ENCODE data around the gene CTTN.
"Not testable (repeated sequence)": the region's sequence is repeated elsewhere in the genome, so short reads cannot be mapped to it uniquely, and the experiment has no call there.

Gene CTTN

GRCh38 chr11:70445605-70446004 is 47.3 kb downstream of the CTTN start:
- H3K4me3 ChIP-seq (ENCODE audit: low read depth, low read length), result no peak overlapping the region

DNA sequence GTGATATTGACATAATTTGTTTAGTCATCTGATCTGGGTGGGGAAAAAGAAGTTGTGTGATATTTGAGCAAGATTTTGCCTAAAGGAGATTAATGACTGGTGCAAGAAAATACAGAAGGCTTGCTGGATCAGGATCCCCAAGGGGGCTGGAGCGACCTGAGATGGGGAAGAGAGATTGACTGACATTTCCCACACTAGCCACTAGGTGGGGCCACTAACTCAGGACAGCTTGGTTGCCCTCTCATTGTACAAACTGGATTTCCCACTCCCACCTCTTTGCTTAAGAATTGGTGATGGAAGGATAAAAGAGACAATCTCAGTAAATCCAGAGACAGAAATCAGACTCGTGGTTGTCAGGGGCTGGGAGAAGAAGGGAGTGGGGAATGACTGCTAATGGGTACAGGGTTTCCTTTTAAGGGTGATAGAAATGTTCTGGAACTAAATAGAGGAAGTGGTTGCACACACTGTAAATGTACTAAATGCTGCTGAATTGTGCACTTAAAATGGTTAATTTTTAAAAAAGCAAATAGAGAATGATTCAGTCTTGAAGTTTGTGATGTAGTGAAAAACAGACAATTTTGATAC is 50.7 kb downstream of the CTTN start:
- no peak overlapping the region for H3K4me3 ChIP-seq (ENCODE audit: low read depth, low read length)

DNA sequence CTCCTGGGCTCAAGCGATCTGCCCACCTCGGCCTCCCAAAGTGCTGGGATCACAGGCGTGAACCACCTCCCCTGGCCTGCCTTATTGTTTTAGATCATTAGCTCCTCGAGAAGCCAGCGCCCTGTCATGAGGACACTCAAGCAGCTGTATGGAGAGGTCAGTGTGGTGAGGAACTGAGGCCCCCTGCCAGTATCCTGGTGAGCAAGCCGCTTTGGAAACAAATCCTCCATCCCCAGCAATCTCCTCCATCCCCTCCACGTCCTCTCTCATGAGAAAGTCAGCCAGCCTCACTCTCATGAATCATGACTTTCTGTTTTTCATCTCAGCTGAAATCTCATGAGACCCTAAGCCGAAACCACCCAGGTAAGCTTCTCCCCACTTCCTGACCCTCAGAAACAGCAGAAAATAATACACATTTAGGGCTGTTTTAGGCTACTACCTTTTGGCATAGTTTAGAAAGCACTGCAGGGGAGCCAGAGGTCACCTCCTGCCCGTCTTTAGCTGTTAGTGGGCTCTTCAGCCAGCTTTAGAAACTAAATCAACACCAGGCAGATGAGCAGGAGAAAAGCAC is 56.0 kb downstream of the CTTN start:
- H3K4me3 ChIP-seq (ENCODE audit: low read depth, low read length), result no peak overlapping the region

DNA sequence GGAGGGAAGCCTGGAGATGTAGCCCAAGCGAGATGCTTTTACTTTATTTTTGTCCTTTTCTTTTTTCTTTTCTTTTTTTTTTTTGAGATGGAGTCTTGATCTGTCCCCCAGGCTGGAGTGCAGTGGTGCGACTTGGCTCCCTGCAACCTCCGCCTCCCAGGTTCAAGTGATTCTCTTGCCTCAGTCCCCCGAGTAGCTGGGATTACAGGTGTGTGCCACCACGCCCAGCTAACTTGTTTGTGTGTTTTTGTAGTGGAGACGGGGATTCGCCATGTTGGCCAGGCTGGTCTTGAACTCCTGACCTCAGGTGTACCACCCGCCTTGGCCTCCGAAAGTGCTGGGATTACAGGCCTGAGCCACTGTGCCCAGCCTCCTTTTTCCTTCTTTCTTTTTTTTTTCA is 56.5 kb downstream of the CTTN start:
- H3K4me3 ChIP-seq (ENCODE audit: low read depth, low read length), result not testable (repeated sequence)

GRCh38 chr11:70455354-70455753 is 57.0 kb downstream of the CTTN start:
- H3K4me3 ChIP-seq (ENCODE audit: low read depth, low read length), result no peak overlapping the region

DNA sequence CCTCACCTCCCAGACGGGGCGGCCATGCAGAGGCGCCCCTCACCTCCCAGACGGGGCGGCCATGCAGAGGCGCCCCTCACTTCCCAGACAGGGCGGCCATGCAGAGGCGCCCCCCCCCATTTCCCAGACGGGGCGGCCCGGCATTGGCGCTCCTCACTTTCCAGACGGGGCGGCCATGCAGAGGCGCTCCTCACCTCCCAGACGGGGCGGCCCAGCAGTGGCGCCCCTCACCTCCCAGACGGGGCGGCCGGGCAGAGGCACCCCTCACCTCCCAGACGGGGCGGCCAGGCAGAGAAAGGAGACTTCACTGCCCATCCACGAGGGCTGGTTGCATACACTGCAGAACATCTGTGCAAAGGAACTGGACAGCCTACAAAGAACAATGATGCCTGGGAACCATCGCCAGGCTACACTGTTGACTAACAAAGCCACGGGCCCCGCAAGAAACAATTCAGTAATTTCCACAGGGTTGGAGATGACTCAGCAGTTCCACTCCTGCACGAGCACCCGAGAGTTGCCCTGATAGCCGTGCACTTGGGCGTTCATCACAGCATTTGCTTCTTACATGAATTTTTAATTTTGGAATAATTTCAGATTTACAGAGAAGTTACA is 58.7 kb downstream of the CTTN start:
- H3K4me3 ChIP-seq (ENCODE audit: low read depth, low read length), result no peak overlapping the region

DNA sequence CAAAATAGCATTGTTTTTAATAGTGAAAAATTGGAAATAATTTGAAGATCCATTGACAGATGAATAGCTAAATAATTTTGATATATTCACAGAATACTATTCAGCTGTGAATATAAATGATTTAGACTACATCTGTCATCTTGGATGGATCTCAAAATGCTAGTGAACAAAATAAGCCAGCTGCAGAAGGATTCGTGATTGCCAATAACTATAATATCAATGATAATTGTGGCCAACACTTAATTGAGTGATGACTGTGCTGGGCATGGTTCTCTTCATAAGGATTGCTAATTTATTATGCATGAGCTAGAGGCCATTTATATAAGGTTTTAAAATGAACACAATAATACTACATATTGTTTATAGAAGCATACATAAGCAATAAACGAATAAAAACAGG is 60.4 kb downstream of the CTTN start:
- no peak overlapping the region for H3K4me3 ChIP-seq (ENCODE audit: low read depth, low read length)

DNA sequence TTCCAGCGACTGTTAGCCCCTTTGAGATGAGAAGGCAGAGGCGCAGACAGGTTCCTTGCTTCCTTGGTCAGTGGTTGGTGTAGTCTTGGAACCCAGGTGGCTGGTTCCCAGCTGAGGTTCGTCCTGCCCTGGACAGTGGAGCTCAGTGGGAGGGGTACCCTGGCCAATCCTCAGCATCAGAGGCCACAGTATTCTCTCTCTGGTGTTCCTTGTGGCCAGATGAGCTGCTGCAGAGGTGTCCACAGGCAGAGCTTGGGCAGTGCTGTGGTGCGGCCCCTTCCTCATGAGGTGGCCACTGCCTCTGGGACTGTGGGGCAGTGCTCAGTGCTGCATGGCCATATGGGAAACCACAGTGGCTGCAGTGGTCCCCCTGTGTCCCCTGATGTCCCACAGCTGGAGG is 61.8 kb downstream of the CTTN start:
- H3K4me3 ChIP-seq (ENCODE audit: low read depth, low read length), result no peak overlapping the region

- H3K4me3 ChIP-seq (ENCODE audit: low read depth, low read length), result no peak overlapping the region
These were observed 62.6 kb downstream of the CTTN start for GRCh38 chr11:70460964-70461363.

DNA sequence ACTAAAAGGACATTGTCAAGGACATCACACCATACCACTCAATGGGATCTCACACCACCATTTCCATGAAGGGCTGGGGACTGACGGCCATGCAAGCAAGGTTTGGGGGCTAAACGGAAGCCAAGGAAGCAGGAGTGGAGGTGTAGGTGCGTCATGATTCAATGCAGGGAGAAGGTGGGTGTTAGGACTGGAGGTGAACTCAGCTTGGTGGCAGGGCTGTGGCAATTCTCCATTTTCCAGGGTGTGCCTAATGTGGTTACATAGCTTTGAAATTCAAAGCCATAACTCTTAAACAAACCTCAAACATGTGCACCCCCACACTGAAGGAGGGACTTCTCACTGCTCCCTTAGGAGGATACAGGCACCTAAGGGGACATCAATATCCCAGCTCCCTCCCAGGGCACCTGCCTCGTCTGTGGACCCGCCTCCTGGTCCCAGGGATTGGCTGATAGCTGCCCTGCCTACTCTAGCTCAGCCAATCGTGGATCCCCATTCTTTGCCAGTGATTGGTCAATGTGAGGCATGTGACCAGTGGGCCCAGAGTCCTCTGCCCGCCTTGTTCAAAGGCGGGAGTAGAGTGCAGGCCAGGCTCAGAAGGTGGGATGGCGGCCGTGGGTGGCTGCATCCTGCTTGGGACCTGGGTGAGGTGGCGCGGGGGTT is 64.6 kb downstream of the CTTN start:
- no peak overlapping the region for H3K4me3 ChIP-seq (ENCODE audit: low read depth, low read length)

DNA sequence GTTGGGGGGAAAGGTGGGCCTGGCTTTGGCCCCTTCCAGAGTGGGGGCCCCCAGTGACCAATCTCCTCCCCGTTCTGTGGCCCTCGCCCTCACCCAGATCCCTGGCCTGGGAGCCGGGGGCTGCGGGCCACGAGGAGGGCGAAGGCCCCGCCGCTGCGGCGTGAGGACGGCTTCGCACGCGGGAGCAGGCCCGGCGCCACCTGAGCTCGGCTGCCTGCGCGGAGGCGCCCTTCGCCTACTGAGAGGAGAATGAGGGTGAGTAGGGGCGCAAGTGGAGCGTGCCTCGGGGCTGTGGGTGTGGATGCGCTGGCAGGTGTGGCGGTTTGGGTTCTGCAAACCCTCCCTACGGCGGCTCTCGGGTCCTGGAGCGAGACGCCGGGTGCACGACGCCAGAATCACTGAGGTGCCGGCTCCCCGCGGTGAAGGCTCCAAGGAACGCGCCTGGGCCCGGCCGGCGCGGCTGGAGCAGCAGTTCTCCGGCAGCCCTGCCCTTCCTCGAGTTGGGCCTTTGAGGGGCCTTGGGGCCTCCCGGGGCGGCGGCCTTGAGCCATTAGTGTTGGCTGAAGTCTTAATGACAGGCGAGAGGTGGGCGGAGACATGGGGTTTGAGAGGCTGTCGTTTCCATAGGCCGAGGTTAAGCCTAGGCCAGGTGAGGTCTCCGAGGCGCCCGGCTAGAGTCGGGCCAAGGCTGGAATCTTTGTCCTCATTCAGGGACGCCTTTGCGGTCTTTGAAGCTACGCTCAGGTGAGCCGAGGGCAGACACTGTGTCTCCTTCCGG is 65.3 kb downstream of the CTTN start:
- no peak overlapping the region for H3K4me3 ChIP-seq (ENCODE audit: low read depth, low read length)

GRCh38 chr11:70464509-70465361 is 66.4 kb downstream of the CTTN start:
- H3K4me3 ChIP-seq (ENCODE audit: low read depth, low read length), result no peak overlapping the region

DNA sequence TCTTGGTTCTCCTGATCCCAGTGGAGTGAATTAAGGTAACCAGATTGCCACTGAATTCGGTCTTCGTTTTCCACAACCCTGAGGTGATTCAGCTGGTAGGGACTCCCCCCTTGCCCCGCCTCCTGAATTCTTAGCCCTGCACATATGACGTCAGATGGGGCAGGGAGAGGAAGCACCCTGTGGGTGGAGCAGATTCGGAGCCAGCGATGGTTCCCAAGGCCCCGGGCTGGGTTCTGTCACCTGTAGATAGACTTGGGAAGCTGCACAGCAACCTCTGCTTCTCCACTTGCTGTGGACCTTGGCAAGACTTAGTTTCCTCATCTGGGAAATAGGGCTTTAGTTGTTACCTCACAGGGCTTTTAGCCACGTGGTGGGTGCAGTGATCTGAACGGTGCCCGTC is 67.8 kb downstream of the CTTN start:
- no peak overlapping the region for H3K4me3 ChIP-seq (ENCODE audit: low read depth, low read length)

GRCh38 chr11:70466596-70466995 is 68.3 kb downstream of the CTTN start:
- H3K4me3 ChIP-seq (ENCODE audit: low read depth, low read length), result no peak overlapping the region

DNA sequence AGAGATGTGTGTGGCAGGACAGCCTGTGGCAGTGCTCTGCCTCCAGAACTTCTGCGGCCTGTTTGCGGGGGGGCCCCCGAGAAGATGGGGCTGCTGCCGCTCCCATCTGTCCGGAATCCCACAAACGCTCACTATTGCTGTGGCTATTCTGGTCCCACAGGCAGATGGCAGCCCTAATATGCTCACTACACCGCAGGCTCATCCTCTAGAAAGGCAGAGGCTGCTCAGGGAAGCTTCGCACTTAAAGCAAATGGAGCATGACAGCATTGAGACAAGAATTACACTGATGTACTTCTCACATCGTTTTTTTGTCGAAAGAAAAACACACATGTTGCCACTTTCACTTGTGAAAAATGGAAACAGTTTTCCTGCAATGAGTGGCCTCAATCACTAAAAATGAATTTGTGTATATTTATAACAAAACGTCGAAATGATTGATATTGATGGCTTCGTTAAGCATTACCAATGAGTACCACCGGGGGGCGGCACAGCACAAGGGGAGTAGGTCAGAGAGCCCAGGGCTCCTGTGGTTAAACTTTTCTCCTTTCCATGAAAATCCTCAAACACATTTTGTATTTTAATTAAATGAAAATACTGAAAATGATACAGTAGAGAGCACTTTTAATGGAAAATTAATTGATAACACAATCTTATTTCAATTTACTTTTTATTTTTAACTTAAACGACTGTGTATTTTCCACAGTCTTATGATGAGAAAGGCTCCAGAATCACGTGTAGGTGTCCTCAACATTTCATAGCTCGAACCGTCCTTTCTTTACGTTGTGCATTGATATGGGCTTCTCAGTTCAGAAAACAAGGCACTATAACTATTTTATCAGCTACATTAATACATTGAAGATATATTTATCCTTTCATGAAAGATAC is 69.1 kb downstream of the CTTN start:
- no peak overlapping the region for H3K4me3 ChIP-seq (ENCODE audit: low read depth, low read length)

DNA sequence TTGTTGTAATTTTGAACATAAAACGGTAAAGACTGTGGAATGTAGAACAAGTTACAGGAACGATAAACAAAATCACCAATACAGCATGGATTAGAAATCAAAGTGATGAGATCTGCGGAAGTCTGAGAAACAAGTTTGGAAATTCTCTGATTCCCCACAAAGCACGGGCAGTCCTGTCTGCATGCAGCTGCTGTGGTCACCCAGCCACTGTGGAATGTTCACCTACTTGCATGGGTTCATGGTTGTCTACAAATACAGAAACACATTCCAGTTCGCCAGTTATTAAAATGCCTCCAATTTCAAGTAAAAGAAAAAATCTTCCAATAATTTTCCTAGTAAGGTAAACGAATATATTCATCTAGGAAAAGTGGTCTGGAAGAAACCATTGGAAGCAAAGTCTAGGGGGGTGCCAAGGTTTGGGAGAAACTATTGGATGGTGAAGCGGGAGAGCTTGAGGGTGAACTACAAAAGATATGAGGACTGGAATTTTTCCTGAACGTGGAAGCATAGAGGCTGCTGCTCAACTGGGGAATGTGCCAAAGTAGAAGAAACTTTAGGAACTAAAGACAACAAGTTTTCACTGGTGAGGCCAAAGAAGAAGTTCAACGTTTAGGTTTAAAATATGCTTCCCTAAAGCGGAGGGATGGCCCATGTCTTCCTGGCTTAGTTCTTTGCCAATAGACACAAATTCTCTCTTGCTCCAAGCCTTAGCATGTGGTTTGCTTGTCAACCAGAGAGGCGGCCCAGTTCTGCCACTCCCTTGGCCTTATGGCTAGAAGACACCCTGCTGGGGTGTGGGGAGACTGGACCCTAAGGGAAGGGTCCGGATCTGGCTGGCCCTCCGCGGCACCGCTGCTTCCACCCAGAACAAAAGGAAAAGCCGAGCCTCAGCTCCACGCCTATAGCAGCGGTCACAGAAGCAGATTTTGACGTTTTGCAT is 70.2 kb downstream of the CTTN start:
- no peak overlapping the region for H3K4me3 ChIP-seq (ENCODE audit: low read depth, low read length)

- H3K4me3 ChIP-seq (ENCODE audit: low read depth, low read length), result no peak overlapping the region
These were observed 71.8 kb downstream of the CTTN start for GRCh38 chr11:70470127-70470526.

- no peak overlapping the region for H3K4me3 ChIP-seq (ENCODE audit: low read depth, low read length)
These were observed 72.9 kb downstream of the CTTN start for GRCh38 chr11:70471254-70471653.

DNA sequence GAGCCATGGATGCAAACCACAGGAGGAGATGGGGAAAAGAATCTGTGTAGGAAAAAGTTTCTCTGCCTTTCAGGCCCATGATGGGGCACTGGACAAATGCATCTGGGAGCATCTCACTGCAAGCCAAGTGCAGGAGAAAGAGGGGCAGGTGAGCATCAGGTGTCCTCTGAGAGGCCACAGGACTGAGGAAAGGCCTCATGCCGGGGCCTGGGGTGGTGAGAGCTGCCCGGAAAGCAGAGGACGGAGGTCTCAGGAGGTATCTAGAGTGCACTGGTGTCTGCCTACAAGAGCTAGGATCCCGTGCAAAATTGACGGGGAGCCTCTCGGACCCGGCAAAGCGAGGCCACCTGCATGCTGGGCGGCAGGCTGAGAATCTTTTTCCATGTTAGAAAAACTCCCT is 73.9 kb downstream of the CTTN start:
- no peak overlapping the region for H3K4me3 ChIP-seq (ENCODE audit: low read depth, low read length)

All from iPS-11a (cell line).